Measurements from ENCODE around the gene CHRND. TPM values are rescaled to one million over a fixed set of nuclear protein-coding genes. Genes with fewer than 3 reads are reported as not detected.

Gene CHRND
- total and polyA plus RNA-seq, 2 of the 13 experiments (the other 11 are each of a cell fraction or from before 2014, with no cell fraction given) = 0.18 TPM; not detected in 1

DNA sequence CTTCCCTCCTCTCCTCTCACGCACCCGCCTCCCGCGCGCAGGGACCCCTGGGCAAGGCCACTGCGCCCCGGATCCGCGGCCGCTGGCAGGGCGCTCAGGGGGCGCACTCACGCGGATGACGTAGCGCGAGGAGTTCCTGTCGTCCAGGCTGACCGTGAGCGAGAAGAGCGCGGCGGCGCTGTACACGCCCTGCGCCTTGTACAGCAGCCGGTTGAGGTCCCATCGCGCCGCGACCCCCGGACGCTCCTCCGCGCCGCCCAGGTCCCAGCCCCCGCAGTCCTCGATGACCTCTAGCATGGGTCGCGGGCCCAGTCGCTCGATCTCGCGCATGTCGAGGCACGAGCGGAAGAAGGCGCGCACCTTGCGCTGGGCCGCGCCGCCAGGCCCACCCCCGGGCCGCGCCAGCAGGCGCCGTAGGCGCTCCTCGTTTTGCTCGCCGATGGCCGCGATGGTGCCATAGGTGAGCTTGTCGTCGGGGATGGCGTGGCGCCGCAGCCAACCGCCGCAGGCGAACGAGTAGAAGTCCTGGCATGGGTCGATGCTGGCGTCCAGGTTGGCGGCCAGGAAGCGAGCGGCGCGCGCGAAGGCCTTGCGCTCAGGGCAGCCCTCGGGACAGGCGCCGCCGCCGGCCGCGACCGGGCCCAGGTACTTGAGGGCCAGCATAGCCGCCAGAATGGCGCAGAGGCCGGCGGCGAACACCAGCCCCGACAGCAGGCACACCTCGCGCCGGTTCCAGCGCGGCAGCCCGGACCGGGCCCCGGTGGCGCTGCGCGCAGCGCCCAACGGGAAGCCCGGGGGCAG is 40.0 kb upstream of the CHRND start:
- no peak for FAIRE-seq

More for the DNA sequence above, 40.0 kb upstream of the CHRND start:
- Histone ChIP-seq H3K9ac (ENCODE audit: insufficient read depth, low read depth, low read length) (no peak overlapping the region), H3K4me3 (replicated peaks in 1 of 3; ENCODE audit: insufficient read depth in 1 of 3, low read depth in 2 of 3, low read length in 3 of 3) (no peak overlapping the region), H3K27ac (ENCODE audit: extremely low read length, insufficient read depth, low read length) (no peak overlapping the region), H3K4me1 (ENCODE audit: insufficient read depth, low read length) (no peaks in the 10 kb centered on the region), H3K36me3 (replicated peaks in 1 of 2; ENCODE audit: control insufficient read depth in 1 of 2, insufficient read depth in 2 of 2, low read length in 2 of 2) (no peaks in the 10 kb centered on the region), H3K79me2 (ENCODE audit: insufficient read depth, low read length) (no peaks in the 10 kb centered on the region), H3K27me3 (ENCODE audit: control insufficient read depth in 1 of 2, insufficient read depth in 2 of 2, low read length in 2 of 2) (peaks cover 31 to 88% of the 10 kb centered on the region in 2 experiments), H4K20me1 (ENCODE audit: insufficient read depth, low read length) (no peaks in the 10 kb centered on the region; the same call in 1 of the 2 replicates), H2AFZ (ENCODE audit: low read length) (no peak overlapping the region), H3K9me3 (ENCODE audit: low read length) (no peaks in the 10 kb centered on the region), H3K4me2 (ENCODE audit: low read depth, low read length) (no peak overlapping the region)
- DNase-seq (ENCODE audit: low spot score) (no peak), ATAC-seq (no peak)
- TF ChIP-seq FOXP1 (IDR thresholded peaks at IDR 0.05) (no peak), FOXP1 (CRISPR knock-in tag; IDR thresholded peaks at IDR 0.05) (no peak), FOXO4 (CRISPR knock-in tag; conservative IDR thresholded peaks at IDR 0.05) (no peak), ZNF136 (CRISPR knock-in tag; IDR thresholded peaks at IDR 0.05; ENCODE audit: low read depth) (no peak), ZKSCAN5 (CRISPR knock-in tag; IDR thresholded peaks at IDR 0.05) (no peak), ZKSCAN8 (CRISPR knock-in tag; IDR thresholded peaks at IDR 0.05; ENCODE audit: borderline replicate concordance) (no peak), ATF7-NPFF (CRISPR knock-in tag; IDR thresholded peaks at IDR 0.05; ENCODE audit: low read depth) (no peak), TAF15 (IDR thresholded peaks at IDR 0.05; ENCODE audit: low read depth, low read length, poor library complexity, severe bottlenecking) (no peak), SRY (CRISPR knock-in tag; IDR thresholded peaks at IDR 0.05) (no peak), YEATS4 (CRISPR knock-in tag; IDR thresholded peaks at IDR 0.05; ENCODE audit: borderline replicate concordance) (no peak), ATRX (CRISPR knock-in tag; IDR thresholded peaks at IDR 0.05; ENCODE audit: borderline replicate concordance) (no peak), ZBTB3 (CRISPR knock-in tag; IDR thresholded peaks at IDR 0.05; ENCODE audit: borderline replicate concordance, low read depth) (no peak), HOXD1 (CRISPR knock-in tag; IDR thresholded peaks at IDR 0.05) (no peak), TCF7L2 (IDR thresholded peaks at IDR 0.05; ENCODE audit: low read depth, low read length) (no peak), KDM6A (CRISPR knock-in tag; IDR thresholded peaks at IDR 0.05; ENCODE audit: low read depth) (no peak), ZNF740 (CRISPR knock-in tag; IDR thresholded peaks at IDR 0.05) (no peak)
- TF ChIP-seq, protein P1, sequence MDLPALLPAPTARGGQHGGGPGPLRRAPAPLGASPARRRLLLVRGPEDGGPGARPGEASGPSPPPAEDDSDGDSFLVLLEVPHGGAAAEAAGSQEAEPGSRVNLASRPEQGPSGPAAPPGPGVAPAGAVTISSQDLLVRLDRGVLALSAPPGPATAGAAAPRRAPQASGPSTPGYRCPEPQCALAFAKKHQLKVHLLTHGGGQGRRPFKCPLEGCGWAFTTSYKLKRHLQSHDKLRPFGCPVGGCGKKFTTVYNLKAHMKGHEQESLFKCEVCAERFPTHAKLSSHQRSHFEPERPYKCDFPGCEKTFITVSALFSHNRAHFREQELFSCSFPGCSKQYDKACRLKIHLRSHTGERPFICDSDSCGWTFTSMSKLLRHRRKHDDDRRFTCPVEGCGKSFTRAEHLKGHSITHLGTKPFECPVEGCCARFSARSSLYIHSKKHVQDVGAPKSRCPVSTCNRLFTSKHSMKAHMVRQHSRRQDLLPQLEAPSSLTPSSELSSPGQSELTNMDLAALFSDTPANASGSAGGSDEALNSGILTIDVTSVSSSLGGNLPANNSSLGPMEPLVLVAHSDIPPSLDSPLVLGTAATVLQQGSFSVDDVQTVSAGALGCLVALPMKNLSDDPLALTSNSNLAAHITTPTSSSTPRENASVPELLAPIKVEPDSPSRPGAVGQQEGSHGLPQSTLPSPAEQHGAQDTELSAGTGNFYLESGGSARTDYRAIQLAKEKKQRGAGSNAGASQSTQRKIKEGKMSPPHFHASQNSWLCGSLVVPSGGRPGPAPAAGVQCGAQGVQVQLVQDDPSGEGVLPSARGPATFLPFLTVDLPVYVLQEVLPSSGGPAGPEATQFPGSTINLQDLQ (CRISPR knock-in tag; IDR thresholded peaks at IDR 0.05) = no peak
- TF ChIP-seq, protein P2, sequence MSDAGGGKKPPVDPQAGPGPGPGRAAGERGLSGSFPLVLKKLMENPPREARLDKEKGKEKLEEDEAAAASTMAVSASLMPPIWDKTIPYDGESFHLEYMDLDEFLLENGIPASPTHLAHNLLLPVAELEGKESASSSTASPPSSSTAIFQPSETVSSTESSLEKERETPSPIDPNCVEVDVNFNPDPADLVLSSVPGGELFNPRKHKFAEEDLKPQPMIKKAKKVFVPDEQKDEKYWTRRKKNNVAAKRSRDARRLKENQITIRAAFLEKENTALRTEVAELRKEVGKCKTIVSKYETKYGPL (CRISPR knock-in tag; IDR thresholded peaks at IDR 0.05) = no peak
- ChIA-PET POLR2A (no interaction called here), CTCF (ENCODE audit: low intra/inter-chr PET ratio, low total read pairs) (no interaction called here)
- intact Hi-C loops (cut with micrococcal nuclease; ENCODE audit: unreplicated experiment) = no loop called here
- 82% methylated on average over 83 of the region's 111 CpGs for WGBS (ENCODE audit: low lambda C conversion rate)
- BruUV-seq (replicated peaks) = no TSS peak
- in situ Hi-C loops (cut with HindIII; ENCODE audit: extremely low pct_ligation_motif_present, low pct_unique_long_range_greater_than_20kb) = no loop called here
